Vagina (tissue), 2 donors: ENCODE measurements around the gene PTPRD.

Experiments
- POLR2A ChIP-seq, 2 donors: fragments of 450-650 bp; IDR thresholded peaks; one replicate each; pipeline ENCODE4 v1.6.1; 2017; ENCODE audit warnings: antibody characterized with exemption in 2 of 2, mild to moderate bottlenecking in 2 of 2, moderate library complexity in 2 of 2
- TF ChIP-seq, protein P1 (sequence below), 3 experiments: fragments of 450-650 bp in 2 of 3; fragments of 200-600 bp in 1 of 3; sonication (generic) in 1 of 3; IDR thresholded peaks; one replicate each; pipeline ENCODE4 v1.5.1; 2017 to 2019; ENCODE audit warnings: antibody characterized with exemption in 3 of 3, mild to moderate bottlenecking in 2 of 3, moderate library complexity in 2 of 3

DNA sequence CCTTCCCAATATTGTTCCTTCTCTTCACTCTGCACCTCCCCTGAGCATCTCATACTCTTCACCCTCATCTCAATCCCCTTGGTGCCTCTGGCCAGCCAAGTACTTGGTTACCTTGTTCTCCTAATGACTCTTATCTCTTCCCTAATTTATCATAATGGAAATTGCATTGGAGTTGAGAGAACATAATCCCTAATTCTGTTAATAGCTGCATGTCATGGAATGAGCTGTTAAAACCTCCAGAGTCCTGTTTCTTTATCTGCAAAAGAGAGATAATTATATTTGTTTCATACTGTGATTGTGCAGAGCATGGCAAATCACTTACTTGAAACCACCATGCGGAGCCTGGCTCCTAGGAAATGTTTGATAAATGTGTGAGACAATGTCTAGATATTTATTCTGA is 1738.3 kb downstream of the PTPRD start:
- TF ChIP-seq, protein P1, sequence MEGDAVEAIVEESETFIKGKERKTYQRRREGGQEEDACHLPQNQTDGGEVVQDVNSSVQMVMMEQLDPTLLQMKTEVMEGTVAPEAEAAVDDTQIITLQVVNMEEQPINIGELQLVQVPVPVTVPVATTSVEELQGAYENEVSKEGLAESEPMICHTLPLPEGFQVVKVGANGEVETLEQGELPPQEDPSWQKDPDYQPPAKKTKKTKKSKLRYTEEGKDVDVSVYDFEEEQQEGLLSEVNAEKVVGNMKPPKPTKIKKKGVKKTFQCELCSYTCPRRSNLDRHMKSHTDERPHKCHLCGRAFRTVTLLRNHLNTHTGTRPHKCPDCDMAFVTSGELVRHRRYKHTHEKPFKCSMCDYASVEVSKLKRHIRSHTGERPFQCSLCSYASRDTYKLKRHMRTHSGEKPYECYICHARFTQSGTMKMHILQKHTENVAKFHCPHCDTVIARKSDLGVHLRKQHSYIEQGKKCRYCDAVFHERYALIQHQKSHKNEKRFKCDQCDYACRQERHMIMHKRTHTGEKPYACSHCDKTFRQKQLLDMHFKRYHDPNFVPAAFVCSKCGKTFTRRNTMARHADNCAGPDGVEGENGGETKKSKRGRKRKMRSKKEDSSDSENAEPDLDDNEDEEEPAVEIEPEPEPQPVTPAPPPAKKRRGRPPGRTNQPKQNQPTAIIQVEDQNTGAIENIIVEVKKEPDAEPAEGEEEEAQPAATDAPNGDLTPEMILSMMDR (IDR thresholded peaks at IDR 0.05): no peak
- no peak for TF ChIP-seq POLR2A (IDR thresholded peaks at IDR 0.05)
